Activated CD4-positive, alpha-beta memory T cell treated with anti-CD3 and anti-CD28 coated beads for 36 hours (primary cell): ENCODE results near the gene BCL2L13. TPM values are rescaled to one million over a fixed set of nuclear protein-coding genes. Genes with fewer than 3 reads are reported as not detected.
A peak's percentile ranks its signal among the peaks of the same experiment; 100 is the strongest.
"Not testable (repeated sequence)": the region's sequence is repeated elsewhere in the genome, so short reads cannot be mapped to it uniquely, and the experiment has no call there.

Experiments
- CTCF ChIA-PET: fragments of 350-600 bp; sonication (Branson Sonifier 250); formaldehyde crosslinking; loops from one replicate; lab custom pipeline; 2021; ENCODE audit warnings: antibody characterized with exemption, inconsistent platforms; lab: Charles Lee
- POLR2A ChIA-PET: fragments of 350-600 bp; sonication (Branson Sonifier 250); formaldehyde crosslinking; loops from one replicate; lab custom pipeline; 2021; ENCODE audit warnings: antibody characterized with exemption; lab: Charles Lee
- DNase-seq: peaks from one replicate; pipeline ENCODE4 v3.0.0-alpha.2; 2020
- H3K27ac Mint-ChIP-seq: one replicate; pipeline ENCODE4 v1.8.0; 2021; ENCODE audit warnings: mixed read lengths
- H3K27me3 Mint-ChIP-seq: one replicate; pipeline ENCODE4 v1.8.0; 2021; ENCODE audit warnings: mixed read lengths
- H3K36me3 Mint-ChIP-seq: one replicate; pipeline ENCODE4 v1.8.0; 2021; ENCODE audit warnings: mixed read lengths
- H3K4me1 Mint-ChIP-seq: one replicate; pipeline ENCODE4 v1.8.0; 2021; ENCODE audit warnings: low read depth, mixed read lengths
- H3K4me3 Mint-ChIP-seq: one replicate; pipeline ENCODE4 v1.8.0; 2021; ENCODE audit warnings: mild to moderate bottlenecking, mixed read lengths
- H3K9me3 Mint-ChIP-seq: one replicate; pipeline ENCODE4 v1.8.0; 2021; ENCODE audit warnings: mixed read lengths
- intact Hi-C: fragments of 100-400 bp; cut with micrococcal nuclease; formaldehyde crosslinking; loops from one replicate; pipeline ENCODE4 v1.15.1; 2023
- total RNA-seq, 2 experiments: library from RNA; stranded (reverse); gene quantifications; one replicate each; pipeline ENCODE4 v1.2.3, GENCODE V29; 2021

BCL2L13 gene
- total RNA-seq, 2 experiments from 2014 or later: 34.5 to 36.2 TPM

DNA sequence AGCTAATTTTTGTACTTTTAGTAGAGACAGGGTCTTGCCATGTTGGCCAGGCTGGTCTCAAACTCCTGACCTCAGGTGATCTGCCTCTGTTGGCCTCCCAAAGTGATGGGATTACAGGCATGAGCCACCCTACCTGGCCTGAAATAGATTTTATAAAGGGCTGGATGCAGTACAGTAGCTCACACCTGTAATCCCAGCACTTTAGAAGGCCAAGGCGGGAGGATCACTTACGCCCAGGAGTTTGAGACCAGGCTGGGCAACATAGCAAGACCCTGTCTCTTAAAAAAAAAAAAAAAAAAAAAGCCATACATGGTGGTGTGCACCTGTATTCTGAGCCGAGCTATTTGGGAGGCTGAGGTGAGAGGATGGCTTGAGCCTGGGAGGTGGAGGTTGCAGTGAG is 59.7 kb downstream of the BCL2L13 start:
- H3K4me1 Mint-ChIP-seq, H3K27me3 Mint-ChIP-seq, H3K27ac Mint-ChIP-seq, H3K4me3 Mint-ChIP-seq, intact Hi-C loops, DNase-seq, CTCF ChIA-PET, H3K9me3 Mint-ChIP-seq: not testable (repeated sequence)
- H3K36me3 Mint-ChIP-seq: peaks cover 10% of the 10 kb centered on the region
- POLR2A ChIA-PET: interaction anchor here (0.7 kb wide), 1 partner anchor 22 kb away, joined by 3 read pairs; no protein-coding TSS in a partner anchor

DNA sequence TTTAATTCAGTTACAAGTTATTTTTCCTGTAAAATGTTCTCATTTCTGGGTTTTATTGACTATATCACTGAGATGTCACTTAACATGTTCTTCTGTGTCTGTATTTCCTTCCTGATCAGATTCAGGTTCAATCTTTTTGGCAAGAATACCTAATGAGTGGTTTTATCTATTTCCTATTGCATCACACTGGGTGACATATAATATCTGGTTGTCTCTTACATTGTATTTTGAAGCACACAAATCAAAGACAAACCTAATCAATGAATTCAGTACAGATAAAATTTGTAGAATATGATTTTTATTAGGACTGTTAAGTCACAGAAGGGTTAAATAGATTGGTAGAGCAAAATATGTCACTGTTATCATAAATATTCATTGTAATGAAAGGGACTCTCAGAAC is 60.4 kb downstream of the BCL2L13 start:
- H3K9me3 Mint-ChIP-seq: no peaks in the 10 kb centered on the region
- peaks cover 15% of the 10 kb centered on the region for H3K36me3 Mint-ChIP-seq
- no peak for DNase-seq
- no peaks in the 10 kb centered on the region for H3K27me3 Mint-ChIP-seq
- ChIA-PET POLR2A (no interaction called here), CTCF (no interaction called here)
- intact Hi-C loops: no loop called here
- no peak overlapping the region for H3K27ac Mint-ChIP-seq
- H3K4me3 Mint-ChIP-seq: no peak overlapping the region
- peaks cover 4% of the 10 kb centered on the region for H3K4me1 Mint-ChIP-seq

DNA sequence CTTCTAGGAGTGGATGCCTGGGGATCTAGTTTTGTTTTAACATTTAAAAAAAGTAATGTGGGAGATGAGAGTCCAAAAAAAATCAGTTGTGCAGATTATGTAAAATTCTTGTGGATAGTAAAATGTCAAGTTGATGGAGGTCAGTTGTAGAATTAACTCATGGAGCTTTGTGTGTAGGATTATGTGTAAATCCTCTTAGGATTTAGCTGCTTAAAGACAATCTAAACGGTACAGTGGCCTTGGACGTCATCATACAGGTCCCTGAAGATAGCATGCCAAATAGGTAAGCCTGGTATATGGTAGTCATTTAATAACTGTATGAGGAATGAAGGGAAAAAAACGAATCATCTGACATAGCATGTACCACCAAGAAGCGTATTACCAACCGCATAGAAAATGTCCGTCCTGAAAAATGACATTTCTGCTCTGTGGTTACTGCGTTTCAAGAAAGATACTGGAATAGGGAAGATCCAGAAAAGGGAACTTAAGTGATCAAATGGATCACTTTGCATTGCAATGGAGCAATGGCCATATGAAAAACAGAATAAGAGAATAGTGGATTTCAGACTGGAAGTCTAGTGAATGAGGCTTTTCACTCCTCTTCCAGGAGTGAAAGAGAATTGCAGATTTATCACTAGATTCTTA is 61.3 kb downstream of the BCL2L13 start:
- intact Hi-C loops: no loop called here
- ChIA-PET POLR2A (no interaction called here), CTCF (no interaction called here)
- Mint-ChIP-seq H3K27ac (no peak overlapping the region), H3K27me3 (no peaks in the 10 kb centered on the region), H3K4me1 (peaks cover 4% of the 10 kb centered on the region), H3K9me3 (no peaks in the 10 kb centered on the region), H3K36me3 (peaks cover 14% of the 10 kb centered on the region), H3K4me3 (no peak overlapping the region)
- no peak for DNase-seq

DNA sequence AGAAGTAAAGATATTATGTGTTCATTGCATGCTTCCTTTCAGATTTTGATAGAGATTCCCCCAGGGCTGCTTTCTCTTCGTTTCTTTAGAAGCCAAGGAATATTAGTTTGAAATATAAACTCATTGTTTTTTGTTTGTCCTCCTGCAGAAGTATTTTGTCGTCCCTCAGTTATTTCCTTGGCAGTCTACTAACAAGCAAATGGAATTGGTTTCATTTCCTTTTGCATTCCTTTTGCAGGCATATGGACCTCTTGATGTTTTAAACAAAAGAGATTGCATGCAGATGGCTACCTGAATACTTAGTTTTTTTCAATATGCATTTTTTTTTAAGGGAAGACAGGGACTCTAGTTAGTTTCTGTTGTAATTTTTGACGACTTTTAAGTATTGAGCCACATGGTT is 62.2 kb downstream of the BCL2L13 start:
- no peak overlapping the region for H3K27ac Mint-ChIP-seq
- peaks cover 11% of the 10 kb centered on the region for H3K36me3 Mint-ChIP-seq
- peaks cover 8% of the 10 kb centered on the region for H3K4me1 Mint-ChIP-seq
- DNase-seq: no peak
- H3K4me3 Mint-ChIP-seq: no peak overlapping the region
- CTCF ChIA-PET: no interaction called here
- intact Hi-C loops: no loop called here
- no peaks in the 10 kb centered on the region for H3K27me3 Mint-ChIP-seq
- POLR2A ChIA-PET: no interaction called here
- no peaks in the 10 kb centered on the region for H3K9me3 Mint-ChIP-seq

DNA sequence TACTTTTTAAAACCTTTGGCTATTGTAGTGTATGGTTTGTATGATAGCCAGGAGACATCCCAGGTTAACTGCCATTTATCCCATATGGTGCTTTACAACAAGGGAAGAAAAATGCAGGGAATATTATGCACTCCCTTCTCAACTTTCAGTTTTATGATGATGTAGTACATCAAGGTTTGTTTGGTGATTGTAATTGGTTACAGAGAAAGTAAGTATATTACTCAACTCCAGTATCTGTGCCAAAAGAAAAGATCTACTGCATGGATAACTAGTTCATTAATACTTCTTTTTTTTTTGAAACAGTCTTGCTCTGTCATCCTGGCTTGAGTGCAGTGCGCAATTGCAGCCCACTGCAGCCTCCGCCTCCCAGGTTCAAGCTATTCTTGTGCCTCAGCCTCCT is 65.3 kb downstream of the BCL2L13 start:
- peaks cover 17% of the 10 kb centered on the region for H3K4me1 Mint-ChIP-seq
- DNase-seq: no peak
- no peak overlapping the region for H3K27ac Mint-ChIP-seq
- H3K27me3 Mint-ChIP-seq: no peaks in the 10 kb centered on the region
- intact Hi-C loops: no loop called here
- peaks cover 10% of the 10 kb centered on the region for H3K36me3 Mint-ChIP-seq
- no peaks in the 10 kb centered on the region for H3K9me3 Mint-ChIP-seq
- no peak overlapping the region for H3K4me3 Mint-ChIP-seq
- CTCF ChIA-PET: no interaction called here
- POLR2A ChIA-PET: no interaction called here

DNA sequence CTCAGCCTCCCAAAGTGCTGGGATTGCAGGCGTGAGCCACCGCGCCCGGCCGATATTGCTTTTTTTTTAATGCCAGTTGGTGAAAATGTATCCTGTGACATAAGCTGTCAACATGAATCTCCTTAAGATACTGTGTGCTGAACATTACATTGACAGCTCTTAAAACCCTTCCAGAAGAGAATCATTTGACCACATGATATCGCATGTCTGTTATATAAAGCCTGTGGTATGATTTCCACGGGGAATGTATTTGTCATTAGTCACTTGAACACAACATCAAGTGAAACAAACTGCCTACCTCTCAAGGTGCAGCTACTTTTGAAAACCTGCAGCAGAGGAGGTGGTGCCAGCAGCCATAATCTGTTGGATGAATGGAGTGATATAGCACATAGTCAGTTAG is 67.0 kb downstream of the BCL2L13 start:
- H3K27ac Mint-ChIP-seq: no peak overlapping the region
- no peak for DNase-seq
- no peaks in the 10 kb centered on the region for H3K27me3 Mint-ChIP-seq
- CTCF ChIA-PET: interaction anchor here (0.7 kb wide), 1 partner anchor 31 kb away, joined by 3 read pairs; no protein-coding TSS in a partner anchor
- H3K4me3 Mint-ChIP-seq: no peak overlapping the region
- H3K9me3 Mint-ChIP-seq: no peaks in the 10 kb centered on the region
- H3K4me1 Mint-ChIP-seq: peaks cover 15% of the 10 kb centered on the region
- H3K36me3 Mint-ChIP-seq: peaks cover 10% of the 10 kb centered on the region
- POLR2A ChIA-PET: interaction anchor here (0.7 kb wide), 2 partner anchors 66 to 365 kb away, joined by 5 read pairs; no protein-coding TSS in a partner anchor
- intact Hi-C loops: no loop called here

DNA sequence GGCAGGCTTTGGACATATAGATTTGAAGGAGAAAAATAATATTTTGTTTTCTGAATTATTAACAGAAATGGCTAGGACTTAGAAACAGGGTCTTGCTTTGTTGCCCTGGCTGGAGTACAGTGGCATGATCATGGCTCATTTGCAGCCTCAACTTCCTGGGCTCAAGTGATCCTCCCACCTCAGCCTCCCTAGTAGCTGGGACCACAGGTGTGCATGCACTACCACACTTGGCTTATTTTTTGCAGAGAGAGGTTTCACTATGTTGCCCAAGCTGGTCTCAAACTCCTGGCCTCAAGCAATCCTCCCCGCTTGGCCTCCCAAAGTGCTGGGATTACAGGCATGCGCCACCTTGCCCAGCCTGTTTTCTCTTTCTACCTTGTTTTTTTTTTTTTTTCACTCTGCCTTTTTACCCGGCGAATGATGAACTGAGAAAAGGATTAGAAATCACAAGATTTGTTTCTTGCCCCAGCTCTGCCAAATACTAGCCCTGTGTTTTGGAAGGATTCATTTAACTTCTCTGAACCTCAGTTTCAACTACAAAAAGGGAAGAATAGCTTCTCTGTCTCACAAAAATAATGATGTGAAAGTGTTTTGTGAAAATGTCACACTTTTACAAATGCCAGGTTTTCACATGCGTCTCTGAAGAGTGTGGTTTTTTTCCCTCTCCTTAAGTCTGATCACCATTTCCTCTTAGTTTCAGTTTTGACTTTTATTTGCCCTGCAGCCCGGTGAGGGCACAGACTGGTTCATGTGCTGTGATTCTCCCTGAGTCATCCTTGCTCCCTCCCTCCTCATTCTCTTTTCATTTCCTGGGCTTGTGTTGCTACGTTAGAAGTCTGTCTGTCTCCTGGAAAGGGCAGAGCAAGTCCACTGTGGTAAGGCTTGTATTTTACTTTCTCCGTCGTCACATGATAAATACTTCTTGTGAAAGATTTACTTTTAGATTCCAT is 67.7 kb downstream of the BCL2L13 start:
- POLR2A ChIA-PET: interaction anchor here (0.7 kb wide), 3 partner anchors 67 to 402 kb away, joined by 3 to 5 read pairs (median 3); partner anchors contain the start of gene BCL2L13
- CTCF ChIA-PET: interaction anchor here (1.4 kb wide), 1 partner anchor 148 kb away, joined by 3 read pairs; no protein-coding TSS in a partner anchor

DNA sequence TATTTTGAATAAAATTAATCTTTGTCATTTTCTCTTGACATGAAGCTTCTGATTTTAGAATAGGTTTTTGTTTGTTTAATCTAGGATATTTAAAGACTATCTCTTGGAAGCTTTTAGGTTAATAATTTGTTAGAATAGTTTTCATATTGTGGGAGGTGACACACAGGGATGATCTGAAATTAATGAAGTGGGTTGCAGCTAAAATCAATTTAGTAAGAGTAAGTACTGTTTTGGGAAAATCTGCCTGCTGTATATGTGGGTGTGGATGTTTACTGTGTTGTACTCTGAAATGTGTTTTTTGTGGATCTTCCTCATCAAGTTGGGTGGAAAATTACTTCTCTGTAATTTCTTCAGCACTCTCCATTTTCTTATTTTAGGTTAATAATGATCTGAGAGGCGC is 68.4 kb downstream of the BCL2L13 start:
- Mint-ChIP-seq H3K27me3 (no peaks in the 10 kb centered on the region), H3K36me3 (peaks cover 10% of the 10 kb centered on the region), H3K4me3 (no peak overlapping the region), H3K4me1 (peaks cover 15% of the 10 kb centered on the region), H3K27ac (no peak overlapping the region), H3K9me3 (no peaks in the 10 kb centered on the region)
- intact Hi-C loops: loop anchor here (1.0 to 2.0 kb wide), 2 partner anchors 68 to 70 kb away; partner anchors contain the start of gene BCL2L13
- POLR2A ChIA-PET: no interaction called here
- CTCF ChIA-PET: interaction anchor here (1.4 kb wide), 1 partner anchor 149 kb away, joined by 3 read pairs; no protein-coding TSS in a partner anchor
- DNase-seq: no peak

More for the DNA sequence above, 67.7 kb downstream of the BCL2L13 start:
- Mint-ChIP-seq H3K27ac (peak overlapping the region; percentile 87), H3K36me3 (peaks cover 10% of the 10 kb centered on the region), H3K4me3 (peak overlapping the region; percentile 51), H3K27me3 (no peaks in the 10 kb centered on the region), H3K9me3 (no peaks in the 10 kb centered on the region), H3K4me1 (peaks cover 15% of the 10 kb centered on the region)
- DNase-seq: peak; percentile 68
- intact Hi-C loops: loop anchor here (1.0 to 2.0 kb wide), 2 partner anchors 67 to 71 kb away; partner anchors contain the start of gene BCL2L13

DNA sequence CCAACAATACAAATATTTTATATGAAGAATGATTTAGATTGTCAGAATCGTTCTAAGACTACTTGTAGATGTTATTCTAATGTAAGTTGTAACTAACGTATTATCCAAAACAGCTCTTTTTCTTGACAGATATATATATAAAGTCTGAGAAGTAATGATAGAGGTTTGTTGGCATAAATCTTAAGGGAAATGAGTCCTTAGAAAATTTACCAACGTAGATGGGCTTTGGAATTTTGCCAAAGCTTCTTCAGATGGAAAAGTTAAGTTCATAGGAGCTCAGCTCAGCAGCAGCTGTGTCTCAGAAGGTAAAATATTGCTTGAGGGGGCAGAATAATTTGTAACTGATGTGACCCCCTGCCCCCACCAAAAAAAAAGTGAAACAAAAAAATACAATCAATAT is 69.0 kb downstream of the BCL2L13 start:
- POLR2A ChIA-PET: no interaction called here
- no peak overlapping the region for H3K4me3 Mint-ChIP-seq
- no peaks in the 10 kb centered on the region for H3K27me3 Mint-ChIP-seq
- no peaks in the 10 kb centered on the region for H3K9me3 Mint-ChIP-seq
- no peak for DNase-seq
- H3K36me3 Mint-ChIP-seq: peaks cover 10% of the 10 kb centered on the region
- CTCF ChIA-PET: interaction anchor here (1.4 kb wide), 1 partner anchor 150 kb away, joined by 3 read pairs; no protein-coding TSS in a partner anchor
- peaks cover 15% of the 10 kb centered on the region for H3K4me1 Mint-ChIP-seq
- intact Hi-C loops: loop anchor here (2.0 kb wide), 1 partner anchor 69 kb away; the partner anchor contains the start of gene BCL2L13
- H3K27ac Mint-ChIP-seq: no peak overlapping the region

DNA sequence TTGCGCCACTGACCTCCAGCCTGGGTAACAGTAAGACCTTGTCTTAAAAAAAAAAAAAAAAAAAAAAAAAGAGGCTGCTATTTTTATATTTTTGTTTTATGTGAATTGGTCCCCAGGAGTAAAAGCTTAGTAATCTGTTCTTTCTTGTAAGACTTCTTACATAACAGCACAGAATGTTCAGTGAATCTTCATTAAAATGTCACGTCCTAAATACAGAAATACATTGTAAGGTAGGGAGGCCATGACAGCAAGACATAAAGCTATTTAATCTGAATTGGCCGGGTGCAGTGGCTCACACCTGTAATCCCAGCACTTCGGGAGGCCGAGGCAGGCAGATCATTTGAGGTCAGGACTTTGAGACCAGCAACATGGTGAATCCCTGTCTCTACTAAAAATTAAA is 71.5 kb downstream of the BCL2L13 start:
- POLR2A ChIA-PET: interaction anchor here (0.6 kb wide), 1 partner anchor 162 kb away, joined by 3 read pairs; no protein-coding TSS in a partner anchor
- no peak overlapping the region for H3K4me3 Mint-ChIP-seq
- H3K9me3 Mint-ChIP-seq: no peaks in the 10 kb centered on the region
- H3K36me3 Mint-ChIP-seq: peaks cover 3% of the 10 kb centered on the region
- no peak for DNase-seq
- intact Hi-C loops: no loop called here
- CTCF ChIA-PET: no interaction called here
- H3K27me3 Mint-ChIP-seq: no peaks in the 10 kb centered on the region
- H3K4me1 Mint-ChIP-seq: peaks cover 15% of the 10 kb centered on the region
- H3K27ac Mint-ChIP-seq: no peak overlapping the region

DNA sequence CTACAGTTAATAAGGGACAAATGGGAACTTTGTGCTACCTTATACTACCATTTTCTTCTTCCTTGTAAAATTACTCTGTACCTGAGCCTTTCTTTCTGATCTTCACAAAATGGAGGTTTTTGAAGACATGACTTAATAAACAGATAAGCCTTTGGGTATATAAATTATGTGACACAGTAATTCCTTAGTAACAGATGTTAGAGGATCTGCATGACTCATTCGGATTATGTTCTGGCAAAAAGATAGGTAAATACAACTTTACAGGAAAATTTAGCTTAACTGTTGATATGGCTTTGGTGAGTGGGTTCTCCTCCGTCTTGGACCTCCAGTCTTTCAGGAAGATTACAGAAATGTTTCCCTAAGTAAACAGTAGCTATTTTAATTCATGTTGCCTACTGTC is 73.9 kb downstream of the BCL2L13 start:
- CTCF ChIA-PET: no interaction called here
- H3K4me1 Mint-ChIP-seq: no peaks in the 10 kb centered on the region
- H3K27ac Mint-ChIP-seq: no peak overlapping the region
- no peak overlapping the region for H3K4me3 Mint-ChIP-seq
- intact Hi-C loops: no loop called here
- H3K27me3 Mint-ChIP-seq: no peaks in the 10 kb centered on the region
- POLR2A ChIA-PET: no interaction called here
- no peaks in the 10 kb centered on the region for H3K9me3 Mint-ChIP-seq
- H3K36me3 Mint-ChIP-seq: no peaks in the 10 kb centered on the region
- DNase-seq: no peak

DNA sequence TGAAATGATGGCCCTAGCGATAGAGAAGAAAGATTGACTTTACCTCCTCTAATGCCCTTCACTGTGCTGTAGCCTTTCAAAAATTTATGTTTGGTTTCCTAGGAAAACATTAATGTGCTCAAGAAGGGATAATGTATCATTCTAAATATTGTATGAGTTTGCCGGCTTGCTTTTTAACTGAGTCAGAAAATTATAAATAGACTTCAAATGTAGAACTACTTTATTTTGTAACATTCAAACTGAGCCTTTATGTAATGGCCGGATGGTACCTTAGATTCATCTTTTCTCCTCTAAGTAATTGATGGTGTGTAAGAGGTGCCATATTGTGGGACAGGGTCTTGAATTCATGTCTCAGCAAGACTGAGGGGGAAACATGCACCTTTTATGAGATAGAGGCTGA is 78.0 kb downstream of the BCL2L13 start:
- Mint-ChIP-seq H3K27ac (no peak overlapping the region), H3K36me3 (no peaks in the 10 kb centered on the region), H3K4me3 (no peak overlapping the region), H3K4me1 (no peaks in the 10 kb centered on the region), H3K9me3 (no peaks in the 10 kb centered on the region), H3K27me3 (no peaks in the 10 kb centered on the region)
- ChIA-PET CTCF (no interaction called here), POLR2A (no interaction called here)
- intact Hi-C loops: no loop called here
- no peak for DNase-seq
